ENCODE results near the gene NPBWR2.

DNA sequence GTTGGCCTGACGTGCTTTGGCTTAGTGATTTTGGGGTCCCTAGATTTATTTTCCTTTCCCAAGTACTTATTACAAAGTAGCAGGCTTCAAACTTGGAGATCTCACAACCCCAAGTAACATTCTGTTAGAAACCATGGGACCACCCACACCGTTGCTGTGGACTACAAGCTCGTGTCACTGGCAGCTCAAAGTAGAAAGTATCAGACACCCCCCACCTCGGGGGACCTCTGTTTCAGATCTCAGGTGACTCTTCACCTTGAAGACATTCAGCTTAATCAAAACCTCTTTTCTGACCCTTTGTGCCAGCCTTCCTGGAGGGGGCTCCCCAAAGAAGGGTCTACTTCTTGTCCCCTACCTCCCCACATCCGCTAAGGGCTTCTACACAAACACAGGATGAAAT is 41.2 kb upstream of the NPBWR2 start:
- TF ChIP-seq JUNB (IDR thresholded peaks at IDR 0.05; ENCODE audit: unreplicated experiment) (no peak), POLR2AphosphoS5 (IDR thresholded peaks at IDR 0.05; ENCODE audit: low read depth) (no peak), CREB1 (CRISPR knock-in tag; IDR thresholded peaks at IDR 0.05; ENCODE audit: low read depth) (no peak), CTCF (conservative IDR thresholded peaks at IDR 0.05; ENCODE audit: low read depth in 2 of 2) (no peak), EZH2 (IDR thresholded peaks at IDR 0.05; ENCODE audit: low read depth, unreplicated experiment) (no peak), EZH2phosphoT487 (IDR thresholded peaks at IDR 0.05; ENCODE audit: unreplicated experiment) (no peak), ETS1 (IDR thresholded peaks at IDR 0.05) (no peak), ZNF114 (CRISPR knock-in tag; IDR thresholded peaks at IDR 0.05) (no peak), STAT1 (IDR thresholded peaks at IDR 0.05; ENCODE audit: unreplicated experiment) (no peak)
- TF ChIP-seq, protein P1, sequence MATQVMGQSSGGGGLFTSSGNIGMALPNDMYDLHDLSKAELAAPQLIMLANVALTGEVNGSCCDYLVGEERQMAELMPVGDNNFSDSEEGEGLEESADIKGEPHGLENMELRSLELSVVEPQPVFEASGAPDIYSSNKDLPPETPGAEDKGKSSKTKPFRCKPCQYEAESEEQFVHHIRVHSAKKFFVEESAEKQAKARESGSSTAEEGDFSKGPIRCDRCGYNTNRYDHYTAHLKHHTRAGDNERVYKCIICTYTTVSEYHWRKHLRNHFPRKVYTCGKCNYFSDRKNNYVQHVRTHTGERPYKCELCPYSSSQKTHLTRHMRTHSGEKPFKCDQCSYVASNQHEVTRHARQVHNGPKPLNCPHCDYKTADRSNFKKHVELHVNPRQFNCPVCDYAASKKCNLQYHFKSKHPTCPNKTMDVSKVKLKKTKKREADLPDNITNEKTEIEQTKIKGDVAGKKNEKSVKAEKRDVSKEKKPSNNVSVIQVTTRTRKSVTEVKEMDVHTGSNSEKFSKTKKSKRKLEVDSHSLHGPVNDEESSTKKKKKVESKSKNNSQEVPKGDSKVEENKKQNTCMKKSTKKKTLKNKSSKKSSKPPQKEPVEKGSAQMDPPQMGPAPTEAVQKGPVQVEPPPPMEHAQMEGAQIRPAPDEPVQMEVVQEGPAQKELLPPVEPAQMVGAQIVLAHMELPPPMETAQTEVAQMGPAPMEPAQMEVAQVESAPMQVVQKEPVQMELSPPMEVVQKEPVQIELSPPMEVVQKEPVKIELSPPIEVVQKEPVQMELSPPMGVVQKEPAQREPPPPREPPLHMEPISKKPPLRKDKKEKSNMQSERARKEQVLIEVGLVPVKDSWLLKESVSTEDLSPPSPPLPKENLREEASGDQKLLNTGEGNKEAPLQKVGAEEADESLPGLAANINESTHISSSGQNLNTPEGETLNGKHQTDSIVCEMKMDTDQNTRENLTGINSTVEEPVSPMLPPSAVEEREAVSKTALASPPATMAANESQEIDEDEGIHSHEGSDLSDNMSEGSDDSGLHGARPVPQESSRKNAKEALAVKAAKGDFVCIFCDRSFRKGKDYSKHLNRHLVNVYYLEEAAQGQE (IDR thresholded peaks at IDR 0.05; ENCODE audit: unreplicated experiment) = no peak

Measured in GM23338 (cell line).